K562 (cell line): ENCODE results near the gene HLA-F. TPM values are rescaled to one million over a fixed set of nuclear protein-coding genes. Genes with fewer than 3 reads are reported as not detected.

Experiments used
- ATAC-seq: fragments of 200-7000 bp; cut with Tn5 transposase; 3 replicates; pipeline ENCODE4 v1.9.1; 2020; ENCODE audit warnings: moderate library complexity
- BruUV-seq: library from RNA; stranded (reverse); fragments of 400-500 nt; replicated peaks from 2 replicates; lab custom pipeline; 2021; lab: Mats Ljungman, UMichigan
- CTCF ChIA-PET: fragments of 300-600 bp; formaldehyde crosslinking; extraction: SDS; loops from one replicate; lab custom pipeline; 2021; ENCODE audit warnings: low intra/inter-chr PET ratio; lab: Yijun Ruan, JAX
- POLR2A ChIA-PET: fragments of 300-600, 350-650 bp; sonication (Branson Sonifier 250); formaldehyde crosslinking; extraction: SDS; loops from one replicate; lab custom pipeline; 2021; ENCODE audit warnings: antibody characterized with exemption, inconsistent platforms; lab: Yijun Ruan, JAX
- DNase-seq, 4 experiments: peaks; one replicate each; pipeline versions ENCODE4 v3.0.0 to v3.0.0-alpha.2; 2011 to 2018; ENCODE audit warnings: low spot score in 3 of 4, mixed read lengths in 3 of 4; ENCODE audit errors: extremely low read depth in 1 of 4
- FAIRE-seq: peaks from 2 replicates; lab custom pipeline; 2011; peaks lifted over from hg19 to GRCh38; lab: Jason Lieb, UNC
- H2AFZ ChIP-seq: 2 replicates; pipeline ENCODE4 v1.6.0; 2011; ENCODE audit warnings: low read depth, low read length, control low read depth, inconsistent platforms
- H3K27ac ChIP-seq: fragments of 200-600 bp; 3 replicates; pipeline ENCODE4 v1.8.0; 2011; ENCODE audit warnings: low read depth, mild to moderate bottlenecking, control low read depth, inconsistent platforms, low read length, moderate library complexity, mixed read lengths; ENCODE audit errors: extremely low read depth
- H3K27me3 ChIP-seq, 2 experiments: fragments of 300-600 bp in 1 of 2; 2 replicates in 1 of 2; 3 replicates in 1 of 2; pipeline versions ENCODE4 v1.6.0 to v1.8.0; 2011; ENCODE audit warnings: inconsistent platforms in 2 of 2, low read length in 2 of 2, mild to moderate bottlenecking in 1 of 2, mixed read lengths in 1 of 2, moderate library complexity in 1 of 2; ENCODE audit not compliant: control insufficient read depth in 2 of 2, insufficient read depth in 2 of 2
- H3K36me3 ChIP-seq: fragments of 300-600 bp; 3 replicates; pipeline ENCODE4 v1.8.0; 2011; ENCODE audit warnings: mild to moderate bottlenecking, low read length, inconsistent platforms; ENCODE audit not compliant: control insufficient read depth, insufficient read depth
- H3K4me1 ChIP-seq, 2 experiments: fragments of 200-600 bp in 1 of 2; replicated peaks in 1 of 2; 2 replicates in 1 of 2; 3 replicates in 1 of 2; pipeline versions ENCODE4 v1.5.1 to v1.8.0; 2011; ENCODE audit warnings: inconsistent platforms in 2 of 2, low read length in 2 of 2, mild to moderate bottlenecking in 1 of 2, mixed read lengths in 1 of 2, moderate library complexity in 1 of 2; ENCODE audit not compliant: control insufficient read depth in 2 of 2, insufficient read depth in 2 of 2
- H3K4me2 ChIP-seq: 2 replicates; pipeline ENCODE4 v1.6.1; 2011; ENCODE audit warnings: low read length, control low read depth, inconsistent platforms, mixed read lengths; ENCODE audit not compliant: insufficient read depth
- H3K4me3 ChIP-seq: fragments of 200-600 bp; sonication (generic), shearing (Covaris generic); 2 replicates; pipeline ENCODE4 v1.5.1; 2016; ENCODE audit warnings: control low read depth, inconsistent platforms
- H3K79me2 ChIP-seq: fragments of 200-600 bp; 3 replicates; pipeline ENCODE4 v1.8.0; 2011; ENCODE audit warnings: low read length, inconsistent platforms; ENCODE audit not compliant: control insufficient read depth, insufficient read depth
- H3K9ac ChIP-seq, 2 experiments: 2 replicates each; pipeline versions ENCODE4 v1.6.0 to v1.6.1; 2011; ENCODE audit warnings: low read depth in 2 of 2, low read length in 2 of 2, control low read depth in 1 of 2, inconsistent platforms in 1 of 2, mild to moderate bottlenecking in 1 of 2, mixed read lengths in 1 of 2; ENCODE audit not compliant: insufficient read depth in 1 of 2
- H3K9me1 ChIP-seq: one replicate; pipeline ENCODE4 v1.6.0; 2011; ENCODE audit warnings: inconsistent platforms, mild to moderate bottlenecking, low read length, moderate library complexity; ENCODE audit not compliant: control insufficient read depth, insufficient read depth
- H3K9me3 ChIP-seq: replicated peaks from 2 replicates; pipeline ENCODE4 v1.5.1; 2011; ENCODE audit warnings: low read depth, low read length, inconsistent platforms; ENCODE audit not compliant: control insufficient read depth, insufficient read depth
- H4K20me1 ChIP-seq: replicated peaks from 2 replicates; pipeline ENCODE4 v1.6.1; 2011; ENCODE audit warnings: low read length, inconsistent platforms, mixed read lengths; ENCODE audit not compliant: control insufficient read depth, insufficient read depth
- ARID4B ChIP-seq: sonication (generic); formaldehyde crosslinking; IDR thresholded peaks from 2 replicates; pipeline ENCODE4 v1.8.0; 2022; ENCODE audit warnings: mild to moderate bottlenecking, missing genetic modification reagents
- CSDE1 ChIP-seq, 2 experiments: fragments of 450-650 bp; IDR thresholded peaks; 2 replicates each; pipeline ENCODE4 v1.6.1; 2016; ENCODE audit warnings: mild to moderate bottlenecking in 1 of 2
- FOXJ2 ChIP-seq: fragments of 200-800 bp; sonication (Bioruptor generic); IDR thresholded peaks from 2 replicates; pipeline ENCODE4 v1.6.1; 2016; ENCODE audit warnings: missing genetic modification characterization, missing compliant biosample characterization
- GATAD2A ChIP-seq: fragments of 450-650 bp; IDR thresholded peaks from 2 replicates; pipeline ENCODE4 v1.6.1; 2017
- RBM15 ChIP-seq: fragments of 200-400 bp; formaldehyde crosslinking; IDR thresholded peaks from 2 replicates; pipeline ENCODE4 v1.6.1; 2018; ENCODE audit warnings: mild to moderate bottlenecking, low read length, moderate library complexity; ENCODE audit not compliant: insufficient read depth
- RBM25 ChIP-seq: fragments of 200-400 bp; formaldehyde crosslinking; IDR thresholded peaks from 2 replicates; pipeline ENCODE4 v1.6.1; 2018; ENCODE audit warnings: low read length, low read depth, moderate library complexity; ENCODE audit not compliant: severe bottlenecking
- ZC3H4 ChIP-seq: sonication (generic); formaldehyde crosslinking; IDR thresholded peaks from 2 replicates; pipeline ENCODE4 v1.9.0; 2021; ENCODE audit warnings: missing genetic modification reagents, borderline replicate concordance
- ZKSCAN8 ChIP-seq: fragments of 200-800 bp; sonication (Bioruptor generic); IDR thresholded peaks from 2 replicates; pipeline ENCODE4 v1.6.1; 2016; ENCODE audit warnings: missing genetic modification characterization, missing compliant biosample characterization
- ZNF316 ChIP-seq: fragments of 450-650 bp; IDR thresholded peaks from 2 replicates; pipeline ENCODE4 v1.6.1; 2016
- ZNF583 ChIP-seq: fragments of 250-450 bp; sonication (Bioruptor Pico); IDR thresholded peaks from 2 replicates; pipeline ENCODE4 v1.4.0; 2020
- ZNF766 ChIP-seq: fragments of 200-800 bp; sonication (Bioruptor generic); conservative IDR thresholded peaks from 2 replicates; pipeline ENCODE4 v1.6.1; 2016; ENCODE audit warnings: missing genetic modification characterization, missing compliant biosample characterization
- WGBS: fragments of 100-300 bp; shearing (Covaris generic); methylation state at CpG from one replicate; pipeline ENCODE4 v1.1.6; 2016; ENCODE audit warnings: low coverage, mixed read lengths; ENCODE audit not compliant: insufficient coverage; ENCODE audit errors: missing lambda C conversion rate; 5-methylcytosine and 5-hydroxymethylcytosine counted together
- in situ Hi-C: fragments of 300-500 bp; cut with MboI; formaldehyde crosslinking; loops from 4 replicates; pipeline ENCODE4 v1.15.0; 2018; ENCODE audit warnings: inconsistent platforms, mixed read lengths
- intact Hi-C: fragments of 100-400 bp; cut with micrococcal nuclease; formaldehyde crosslinking; loops from 2 replicates; pipeline ENCODE4 v1.14.2; 2022
- polyA plus RNA-seq, 8 experiments: library from polyadenylated mRNA; depleted of rRNA in 4 of 8; stranded (reverse) in 5 of 8; unstranded in 3 of 8; fragments of >200 nt; fragmentation: Nextera tagmentation in 2 of 8; fragmentation: Illumina TruSeq in 1 of 8; extraction: Ambion mirVana in 2 of 8; extraction: Trizol in 1 of 8; gene quantifications; 2 replicates each; pipeline versions ENCODE4 v1.2.1 to v1.2.3, GENCODE V29; 2011 to 2014; ENCODE audit warnings: inconsistent platforms in 1 of 8, missing spikeins in 1 of 8
- total RNA-seq, 7 experiments: library from RNA; depleted of rRNA in 6 of 7; stranded (reverse); fragments of >200 nt in 6 of 7; fragmentation: Illumina TruSeq in 2 of 7; extraction: Trizol in 2 of 7; gene quantifications; 2 replicates each; pipeline versions ENCODE4 v1.2.1 to v1.2.3, GENCODE V29; 2011 to 2021; ENCODE audit warnings: low replicate concordance in 1 of 7
- TF ChIP-seq, protein P1 (sequence below), 3 experiments: fragments of 200-800 bp in 1 of 3; sonication (Bioruptor generic) in 1 of 3; sonication (generic) in 1 of 3; formaldehyde crosslinking in 1 of 3; IDR thresholded peaks; 2 replicates each; pipeline versions ENCODE4 v1.6.1 to v1.8.0; 2016 to 2022; ENCODE audit warnings: mild to moderate bottlenecking in 2 of 3, missing compliant biosample characterization in 2 of 3, missing genetic modification characterization in 2 of 3, missing genetic modification reagents in 1 of 3

Gene HLA-F
- total and polyA plus RNA-seq, 9 of the 15 experiments (the other 6 are each of a cell fraction or from before 2014, with no cell fraction given) = 0.40 to 0.76 (median 0.46) TPM; not detected in 6

- 5% methylated on average over 3 of the region's 3 CpGs for WGBS
These were observed 11.1 kb downstream of the HLA-F start for GRCh38 chr6:29734046-29735018.

More at GRCh38 chr6:29734046-29735018, 11.1 kb downstream of the HLA-F start:
- Histone ChIP-seq H3K4me3 (no peak overlapping the region), H2AFZ (no peak overlapping the region), H3K4me1 (no peaks in the 10 kb centered on the region), H4K20me1 (no peaks in the 10 kb centered on the region), H3K36me3 (no peaks in the 10 kb centered on the region)
- intact Hi-C loops = loop anchor here (10.0 kb wide), 1 partner anchor 280 kb away; no protein-coding TSS in a partner anchor
- TF ChIP-seq ZNF766 (CRISPR knock-in tag) (no peak), FOXJ2 (tag) (no peak), RBM25 (no peak), ZNF316 (no peak), GATAD2A (no peak), CSDE1 (IDR thresholded peaks at IDR 0.05) (no peak), RBM15 (no peak), ZKSCAN8 (CRISPR knock-in tag) (no peak), ZC3H4 (CRISPR knock-in tag) (no peak), ARID4B (no peak), ZNF583 (CRISPR knock-in tag) (no peak)
- TF ChIP-seq, protein P1, sequence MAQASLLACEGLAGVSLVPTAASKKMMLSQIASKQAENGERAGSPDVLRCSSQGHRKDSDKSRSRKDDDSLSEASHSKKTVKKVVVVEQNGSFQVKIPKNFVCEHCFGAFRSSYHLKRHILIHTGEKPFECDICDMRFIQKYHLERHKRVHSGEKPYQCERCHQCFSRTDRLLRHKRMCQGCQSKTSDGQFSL (CRISPR knock-in tag; IDR thresholded peaks at IDR 0.05) = no peak
- TF ChIP-seq, protein P1 (tag; IDR thresholded peaks at IDR 0.05) = no peak
- TF ChIP-seq, all 486 proteins: peak for 0
- no peak for ATAC-seq
- ChIA-PET POLR2A (no interaction called here), CTCF (no interaction called here)
- H3K9ac ChIP-seq = no peak overlapping the region
- no peaks in the 10 kb centered on the region for H3K9me1 ChIP-seq
- no peak for FAIRE-seq
- H3K27ac ChIP-seq = no peak overlapping the region
- no peak for DNase-seq
- no peaks in the 10 kb centered on the region for H3K79me2 ChIP-seq
- in situ Hi-C loops = loop anchor here (10.0 to 25.0 kb wide), 2 partner anchors 103 to 270 kb away; partner anchors contain the start of gene HLA-G
- no peaks in the 10 kb centered on the region; the same call in 1 of the 2 replicates for H3K9me3 ChIP-seq
- H3K27me3 ChIP-seq = peaks cover 0 to 9% of the 10 kb centered on the region in 2 experiments; a peak in 2 of 5 replicates
- H3K4me2 ChIP-seq = no peak overlapping the region
- no TSS peak for BruUV-seq
